GM18511 (cell line): ENCODE results near the gene TMTC1.
"Not testable (repeated sequence)": the region's sequence is repeated elsewhere in the genome, so short reads cannot be mapped to it uniquely, and the experiment has no call there.

Source experiments
- ATAC-seq: cut with Tn5 transposase; IDR thresholded peaks from one replicate; pipeline ENCODE4 v1.9.1; 2021; ENCODE audit warnings: mild to moderate bottlenecking, moderate library complexity; ENCODE audit not compliant: unreplicated experiment

Gene TMTC1

DNA sequence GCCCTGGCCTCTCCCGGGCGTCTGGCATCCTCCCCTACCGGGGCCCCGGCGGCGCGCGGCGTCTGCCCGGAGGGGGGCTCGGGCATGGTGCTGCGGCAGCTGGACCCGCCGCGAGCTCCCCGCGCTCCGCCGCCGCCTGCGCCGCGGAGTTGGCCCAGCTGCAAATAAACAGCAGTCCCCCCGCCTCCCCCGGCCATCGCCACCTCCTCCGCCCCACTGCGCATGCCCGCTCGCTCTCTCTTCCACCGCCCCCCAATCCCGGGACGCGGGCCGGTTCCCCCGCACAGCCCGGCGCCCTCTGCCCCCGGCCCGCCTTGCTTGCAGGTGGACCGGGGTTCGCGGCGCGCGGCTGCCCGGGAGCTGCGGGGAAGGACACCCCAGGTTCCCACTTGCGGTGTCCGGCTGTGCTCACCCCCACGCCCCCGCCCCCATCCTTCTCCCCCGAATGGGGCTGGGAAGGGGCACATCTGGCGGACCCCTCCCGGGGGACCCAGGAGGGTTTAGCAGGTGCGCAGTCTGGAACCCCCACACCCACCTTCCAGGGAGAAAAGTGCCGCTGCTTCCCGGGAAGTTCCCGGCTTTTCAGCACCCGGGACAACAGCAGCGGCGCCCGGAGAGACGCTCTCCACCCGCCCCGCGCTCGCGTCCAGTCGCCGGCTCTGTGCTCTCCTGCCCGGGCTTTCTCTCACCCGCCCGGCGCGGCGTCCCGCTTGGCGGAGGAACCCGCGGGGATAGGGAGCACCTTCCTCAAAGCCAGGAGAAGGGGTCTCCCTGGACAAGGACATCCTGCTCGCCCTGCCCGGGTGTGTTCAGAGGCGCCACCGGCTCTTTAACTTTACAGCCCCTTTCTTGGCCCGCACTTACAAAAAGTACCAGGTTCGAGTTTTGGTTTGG lies at the start of gene TMTC1:
Gene TMTC1 (minus strand): TSS at position 170 of the 894 bp plus-strand sequence. CDS start 191 bp downstream, outside the sequence.
- ATAC-seq, result peak; percentile 30

DNA sequence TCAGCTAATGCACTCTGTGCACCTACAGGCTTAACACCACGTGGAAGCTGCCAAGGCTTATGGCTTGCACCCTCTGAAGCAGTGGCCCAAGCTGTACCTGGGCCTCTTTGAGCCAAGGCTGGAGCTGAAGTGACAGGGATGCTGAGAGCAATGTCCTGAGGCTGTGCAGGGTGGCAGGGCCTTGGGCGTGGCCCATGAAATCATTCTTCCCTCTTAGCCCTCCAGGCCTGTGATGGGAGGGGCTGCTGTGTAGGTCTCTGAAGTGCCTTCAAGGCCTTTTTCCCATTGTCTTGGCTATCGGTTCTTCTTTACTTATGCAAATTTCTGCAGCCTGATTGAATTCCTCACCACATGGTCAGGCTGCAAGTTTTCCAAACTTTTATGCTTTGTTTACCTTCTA lies 47.4 kb upstream of the TMTC1 start:
- no peak for ATAC-seq

GRCh38 chr12:29830391-29830790 lies 46.6 kb upstream of the TMTC1 start:
- no peak for ATAC-seq

DNA sequence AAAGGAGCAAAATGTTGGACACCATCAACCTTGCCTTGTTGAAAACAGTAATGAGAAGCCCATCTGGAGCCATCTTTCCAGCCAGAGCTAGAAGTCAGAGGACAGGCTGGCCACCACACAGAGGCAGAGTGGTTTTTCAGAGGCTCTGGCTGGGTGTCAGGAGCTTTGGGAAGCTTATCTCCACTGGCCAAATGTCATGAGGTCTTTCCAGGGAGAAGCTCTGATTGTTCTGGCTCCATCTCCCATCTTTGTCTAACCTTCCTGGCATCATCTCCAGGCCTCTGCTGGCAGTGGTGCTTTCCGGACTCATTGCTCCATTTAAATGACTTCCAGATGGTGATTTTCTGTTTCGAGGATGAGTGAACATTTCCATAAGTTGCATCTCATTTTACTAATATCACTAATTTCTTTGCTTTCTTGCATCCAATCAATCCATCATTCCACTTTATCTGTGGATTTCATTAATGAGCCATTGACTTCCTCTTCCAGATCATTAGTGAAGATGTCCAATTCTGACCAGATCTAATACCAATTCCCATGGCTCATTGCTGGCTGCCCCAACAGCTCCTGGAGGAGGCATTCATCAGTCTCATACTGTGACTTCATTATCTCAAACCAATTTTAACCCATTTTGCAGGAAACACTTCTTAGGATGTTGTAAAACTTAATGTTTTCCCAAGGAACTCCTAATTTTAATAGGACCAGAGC lies 35.3 kb upstream of the TMTC1 start:
- ATAC-seq, result no peak

- ATAC-seq, result no peak
These were observed 33.4 kb upstream of the TMTC1 start for GRCh38 chr12:29816874-29817725.

- ATAC-seq, result not testable (repeated sequence)
These were observed 26.0 kb upstream of the TMTC1 start for GRCh38 chr12:29809616-29810361.

DNA sequence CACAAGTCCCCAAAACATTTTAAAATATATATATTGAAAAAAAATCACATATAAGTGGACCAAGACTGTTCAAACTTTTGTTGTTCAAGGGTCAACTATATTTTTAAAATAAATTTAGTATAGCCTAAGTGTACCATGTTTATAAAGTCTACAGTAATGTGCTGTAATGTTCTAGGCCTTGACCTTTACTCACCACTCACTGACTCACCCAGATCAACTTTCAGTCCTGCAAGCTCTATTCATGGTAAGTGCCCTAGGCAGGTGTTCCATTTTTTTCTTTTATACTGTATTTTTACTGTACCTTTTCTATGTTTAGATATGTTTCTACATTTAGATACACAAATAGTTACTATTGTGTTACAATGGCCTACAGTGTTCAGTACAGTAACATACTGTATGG lies 23.4 kb upstream of the TMTC1 start:
- ATAC-seq, result no peak

DNA sequence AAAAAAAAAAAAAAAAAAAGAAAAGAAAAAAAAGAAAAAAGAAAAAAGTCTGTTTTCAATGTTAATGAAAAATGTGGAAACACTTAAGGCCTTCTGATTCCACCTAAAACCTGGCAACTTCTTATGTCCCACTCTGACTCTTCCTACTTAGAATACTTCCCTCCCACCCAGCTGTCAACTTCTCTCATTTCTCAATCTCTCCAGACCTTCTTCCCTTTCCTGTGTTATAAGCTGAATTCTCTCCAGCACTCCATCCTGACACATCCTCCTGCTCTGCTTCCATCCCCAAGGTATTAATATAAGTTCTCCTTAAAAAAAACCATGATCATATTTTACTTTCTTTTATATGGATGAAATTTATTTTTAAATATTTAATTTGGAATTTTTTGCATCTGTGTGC lies 20.3 kb upstream of the TMTC1 start:
- no peak for ATAC-seq

DNA sequence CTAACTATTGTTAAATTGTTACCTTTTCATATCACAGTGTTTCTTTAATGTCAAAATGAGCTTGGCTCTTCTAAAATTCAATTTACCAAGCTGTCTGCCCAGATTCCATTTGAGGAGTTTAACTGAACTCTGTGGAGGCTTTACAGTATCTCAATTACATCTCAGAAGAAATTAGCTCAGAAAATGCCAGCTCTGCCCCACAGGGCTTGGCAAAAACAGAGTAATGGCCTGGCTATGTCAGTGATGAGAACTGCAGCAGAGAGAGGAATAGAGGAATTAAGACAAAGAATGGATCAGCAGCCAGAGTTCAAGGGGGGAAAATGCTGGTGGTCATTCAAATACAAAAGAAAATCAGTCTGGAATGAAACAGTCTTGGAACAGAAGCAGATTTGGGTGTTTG lies 15.8 kb upstream of the TMTC1 start:
- no peak for ATAC-seq

DNA sequence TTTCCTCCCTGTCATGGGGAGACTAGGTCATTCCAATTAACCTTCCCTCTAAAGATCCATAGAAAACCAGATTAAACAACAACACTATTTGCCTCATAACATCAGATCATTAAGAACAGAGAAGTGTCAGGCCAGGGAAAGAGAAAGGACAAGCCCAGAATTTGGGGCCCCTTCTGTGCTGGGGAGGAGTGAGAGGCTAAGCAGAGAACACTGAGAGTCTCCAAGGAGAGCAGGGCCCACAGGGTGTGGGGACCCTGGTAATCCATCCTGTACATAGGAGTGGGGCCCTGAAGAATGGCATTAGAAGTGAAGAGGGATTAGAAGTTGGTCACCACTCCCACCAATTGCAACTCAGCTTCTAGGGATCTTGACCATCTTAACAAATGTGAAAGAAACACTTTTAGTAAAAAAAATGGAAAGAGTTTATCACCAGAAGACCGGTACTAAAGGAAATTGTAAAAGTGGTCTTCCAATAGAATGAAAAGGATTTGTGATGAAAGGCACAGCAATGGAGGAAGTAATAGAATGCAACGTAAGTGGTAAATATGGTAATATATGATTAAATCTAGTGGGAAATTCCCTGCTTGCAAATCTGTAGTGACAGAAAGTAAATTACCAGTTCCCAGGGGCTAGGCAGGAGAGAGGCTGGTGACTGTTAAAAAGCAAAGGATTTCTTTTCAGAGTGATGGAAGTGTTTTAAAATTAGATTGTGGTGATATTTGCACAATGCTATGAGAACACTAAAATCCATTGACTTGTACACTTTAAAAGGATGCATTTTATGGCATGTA lies 14.0 kb upstream of the TMTC1 start:
- no peak for ATAC-seq

- no peak for ATAC-seq
These were observed 13.1 kb upstream of the TMTC1 start for GRCh38 chr12:29796823-29797263.

GRCh38 chr12:29795715-29796114 lies 12.0 kb upstream of the TMTC1 start:
- no peak for ATAC-seq

- ATAC-seq, result no peak
These were observed 11.1 kb upstream of the TMTC1 start for GRCh38 chr12:29794862-29795261.

- no peak for ATAC-seq
These were observed 9.1 kb upstream of the TMTC1 start for GRCh38 chr12:29792853-29793252.

DNA sequence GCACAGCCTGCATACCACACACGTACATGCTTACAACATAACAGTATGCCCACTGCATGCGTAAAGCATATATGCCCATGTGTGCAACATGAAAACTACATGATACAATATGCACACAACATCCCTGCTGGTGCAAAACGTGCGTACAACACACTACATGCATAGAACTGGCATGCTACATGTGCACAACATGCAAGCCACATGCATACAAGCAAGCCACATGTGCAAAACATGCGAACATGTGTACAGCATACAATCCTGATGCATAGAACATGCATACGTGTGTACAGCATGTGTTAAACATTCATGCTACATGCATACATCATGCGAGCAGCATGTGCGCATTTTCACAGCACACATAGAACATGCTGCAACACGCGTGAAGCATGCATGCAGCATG lies 8.4 kb upstream of the TMTC1 start:
- ATAC-seq, result no peak

DNA sequence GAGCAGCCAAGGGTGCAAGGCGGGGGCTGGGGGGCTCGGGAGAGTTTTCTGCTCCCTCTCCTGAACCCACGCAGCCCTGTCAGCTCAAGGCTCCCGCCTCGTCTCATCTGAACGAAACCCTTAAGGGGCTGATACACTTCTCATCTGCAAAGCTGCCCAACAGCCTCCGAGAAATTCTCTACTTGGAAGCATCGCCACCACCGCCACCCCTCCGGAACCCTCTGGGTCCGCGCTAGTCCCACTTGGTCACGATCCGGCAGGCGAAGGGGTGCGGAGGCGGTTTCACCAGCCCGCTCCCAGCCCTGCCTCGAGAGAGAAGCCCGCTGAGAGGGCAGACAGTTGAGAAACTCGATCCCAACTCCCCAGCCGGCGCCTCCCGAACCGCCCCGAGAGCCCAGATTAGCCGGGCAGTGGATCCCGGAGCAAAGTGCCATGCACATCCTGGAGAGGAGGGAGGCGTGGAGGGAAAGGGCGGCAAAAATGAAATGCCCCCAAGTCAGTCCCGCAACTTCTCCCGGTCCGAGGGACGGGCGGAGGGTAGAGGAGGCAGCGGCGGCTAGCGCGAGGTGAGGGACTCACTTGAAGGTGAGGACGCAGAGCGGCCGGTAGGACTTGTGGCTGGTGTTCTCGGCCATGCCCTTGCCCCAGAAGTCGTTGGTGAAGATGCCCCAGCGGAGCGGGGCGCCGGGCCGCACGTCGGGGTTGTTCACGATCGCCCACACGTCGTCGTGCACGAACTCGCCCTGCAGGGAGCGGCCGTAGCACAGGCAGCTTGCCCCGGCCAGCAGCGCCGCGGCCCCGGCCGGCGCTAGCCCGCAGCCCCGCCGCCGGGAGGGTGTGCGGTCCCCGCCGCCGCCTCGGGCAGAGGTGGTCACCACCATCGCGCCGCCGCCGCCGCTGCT lies 620 bp downstream of the TMTC1 start:
- ATAC-seq, result peak; percentile 24

GRCh38 chr12:29782285-29782870 lies 1.4 kb downstream of the TMTC1 start:
- peak; percentile 65 for ATAC-seq

- ATAC-seq, result peak; percentile 30
These were observed 2.0 kb downstream of the TMTC1 start for GRCh38 chr12:29781705-29782266.
